G401 (cell line): Measurements from ENCODE around the gene MYCBP2. TPM values are rescaled to one million over a fixed set of nuclear protein-coding genes. Genes with fewer than 3 reads are reported as not detected.
"Not testable (repeated sequence)": the region's sequence is repeated elsewhere in the genome, so short reads cannot be mapped to it uniquely, and the experiment has no call there.

Experiments used
- DNase-seq: peaks from one replicate; pipeline ENCODE4 v3.0.0-alpha.2; 2015; ENCODE audit warnings: low spot score
- in situ Hi-C: cut with HindIII; loops from 2 replicates; pipeline ENCODE4 v1.10.0; 2016; ENCODE audit warnings: low sequenced_read_pairs, mixed read lengths
- total RNA-seq: library from RNA; depleted of rRNA; stranded (reverse); fragments of >200 nt; shearing (Covaris generic); gene quantifications from 2 replicates; pipeline ENCODE4 v1.2.3, GENCODE V29; 2014; rRNA removed

MYCBP2 gene, protein sequence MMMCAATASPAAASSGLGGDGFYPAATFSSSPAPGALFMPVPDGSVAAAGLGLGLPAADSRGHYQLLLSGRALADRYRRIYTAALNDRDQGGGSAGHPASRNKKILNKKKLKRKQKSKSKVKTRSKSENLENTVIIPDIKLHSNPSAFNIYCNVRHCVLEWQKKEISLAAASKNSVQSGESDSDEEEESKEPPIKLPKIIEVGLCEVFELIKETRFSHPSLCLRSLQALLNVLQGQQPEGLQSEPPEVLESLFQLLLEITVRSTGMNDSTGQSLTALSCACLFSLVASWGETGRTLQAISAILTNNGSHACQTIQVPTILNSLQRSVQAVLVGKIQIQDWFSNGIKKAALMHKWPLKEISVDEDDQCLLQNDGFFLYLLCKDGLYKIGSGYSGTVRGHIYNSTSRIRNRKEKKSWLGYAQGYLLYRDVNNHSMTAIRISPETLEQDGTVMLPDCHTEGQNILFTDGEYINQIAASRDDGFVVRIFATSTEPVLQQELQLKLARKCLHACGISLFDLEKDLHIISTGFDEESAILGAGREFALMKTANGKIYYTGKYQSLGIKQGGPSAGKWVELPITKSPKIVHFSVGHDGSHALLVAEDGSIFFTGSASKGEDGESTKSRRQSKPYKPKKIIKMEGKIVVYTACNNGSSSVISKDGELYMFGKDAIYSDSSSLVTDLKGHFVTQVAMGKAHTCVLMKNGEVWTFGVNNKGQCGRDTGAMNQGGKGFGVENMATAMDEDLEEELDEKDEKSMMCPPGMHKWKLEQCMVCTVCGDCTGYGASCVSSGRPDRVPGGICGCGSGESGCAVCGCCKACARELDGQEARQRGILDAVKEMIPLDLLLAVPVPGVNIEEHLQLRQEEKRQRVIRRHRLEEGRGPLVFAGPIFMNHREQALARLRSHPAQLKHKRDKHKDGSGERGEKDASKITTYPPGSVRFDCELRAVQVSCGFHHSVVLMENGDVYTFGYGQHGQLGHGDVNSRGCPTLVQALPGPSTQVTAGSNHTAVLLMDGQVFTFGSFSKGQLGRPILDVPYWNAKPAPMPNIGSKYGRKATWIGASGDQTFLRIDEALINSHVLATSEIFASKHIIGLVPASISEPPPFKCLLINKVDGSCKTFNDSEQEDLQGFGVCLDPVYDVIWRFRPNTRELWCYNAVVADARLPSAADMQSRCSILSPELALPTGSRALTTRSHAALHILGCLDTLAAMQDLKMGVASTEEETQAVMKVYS (N-terminal part only)
- 7.9 and 9.2 TPM in 2 replicates for total RNA-seq

DNA sequence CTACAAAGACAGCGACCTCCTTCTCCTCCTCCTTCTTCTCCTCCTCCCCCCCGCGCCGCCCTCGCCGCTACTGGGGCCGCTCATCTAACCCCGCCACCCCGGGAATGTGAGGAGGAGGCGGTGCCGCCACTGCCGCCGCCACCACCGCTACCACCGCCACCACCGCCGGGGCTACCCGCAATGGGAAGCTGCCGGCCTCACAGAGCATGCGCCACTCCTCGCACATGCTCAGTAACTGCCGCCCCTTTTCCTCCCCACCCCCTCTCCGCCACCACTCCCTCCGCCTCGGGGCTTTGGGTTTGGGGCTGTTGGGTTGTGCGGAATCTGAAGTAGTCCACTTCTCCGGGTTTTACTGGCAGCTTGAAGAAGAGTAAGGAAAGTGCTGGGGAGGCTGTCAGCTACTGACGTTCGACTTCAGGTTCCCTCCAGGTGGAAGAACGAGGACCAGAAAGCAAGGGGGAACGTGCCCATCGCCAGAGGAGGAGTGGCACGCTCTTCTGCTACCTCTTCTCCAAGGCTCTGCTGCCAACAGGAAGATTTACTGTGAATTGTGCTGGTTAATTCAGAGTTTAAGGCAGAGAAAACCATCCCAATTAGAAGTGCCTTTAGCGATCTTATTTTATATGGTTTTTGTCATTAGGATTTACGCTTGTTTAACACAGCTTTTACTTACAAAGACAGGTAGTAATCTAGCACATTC, at the start of gene MYCBP2:
Gene MYCBP2, minus strand, starts transcription at position 190 of the 700 bp plus-strand sequence. CDS start 319 bp downstream, outside the sequence.
- peak; percentile 98 for DNase-seq
- in situ Hi-C loops: no loop called here

DNA sequence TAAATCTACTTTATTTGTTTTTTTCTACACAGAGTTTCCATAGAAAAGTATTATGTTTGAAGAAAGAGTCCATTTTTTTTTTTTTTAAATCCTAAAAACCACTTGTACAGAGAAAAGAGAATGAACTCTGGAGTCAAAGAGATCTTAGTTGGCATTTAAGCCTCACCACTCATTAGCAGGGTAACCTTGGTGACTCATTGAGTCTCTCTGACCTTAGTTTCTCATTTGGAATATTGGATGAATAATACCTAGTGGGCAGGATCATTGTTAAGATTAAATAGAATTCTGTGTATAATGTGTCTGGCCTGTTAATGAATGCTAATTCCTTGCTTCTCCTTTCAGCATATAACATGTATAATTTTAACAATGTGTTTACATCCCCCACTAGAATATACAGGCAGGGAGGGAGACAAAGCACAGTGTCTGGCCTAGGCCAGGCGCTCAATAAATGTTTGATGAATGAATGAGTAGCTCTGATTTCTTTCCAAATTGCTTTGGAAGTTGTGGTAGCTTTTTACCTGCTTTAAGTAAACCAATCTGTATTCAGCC, 48.7 kb upstream of the MYCBP2 start:
- in situ Hi-C loops: no loop called here
- no peak for DNase-seq

GRCh38 chr13:77374786-77375185, 47.9 kb upstream of the MYCBP2 start:
- in situ Hi-C loops: no loop called here
- DNase-seq: peak; percentile 66

DNA sequence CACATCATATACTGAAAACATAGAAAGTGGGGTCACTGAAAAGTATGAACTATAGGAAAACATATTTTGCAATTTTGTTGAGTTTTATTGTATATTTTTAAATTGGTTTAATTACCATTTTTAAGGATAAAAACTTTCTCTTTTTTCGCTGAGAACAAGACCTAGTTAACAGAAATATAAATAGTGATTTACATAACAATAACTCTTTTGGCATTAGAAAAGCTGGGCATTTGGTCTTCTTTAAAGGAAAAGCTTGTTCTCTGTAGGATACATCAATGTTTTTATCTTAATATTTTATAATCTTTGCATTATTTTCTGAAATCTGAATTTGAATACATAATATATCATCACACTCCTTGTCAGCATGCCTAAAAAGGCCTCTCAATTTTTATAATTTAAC, 47.4 kb upstream of the MYCBP2 start:
- in situ Hi-C loops: no loop called here
- DNase-seq: no peak

DNA sequence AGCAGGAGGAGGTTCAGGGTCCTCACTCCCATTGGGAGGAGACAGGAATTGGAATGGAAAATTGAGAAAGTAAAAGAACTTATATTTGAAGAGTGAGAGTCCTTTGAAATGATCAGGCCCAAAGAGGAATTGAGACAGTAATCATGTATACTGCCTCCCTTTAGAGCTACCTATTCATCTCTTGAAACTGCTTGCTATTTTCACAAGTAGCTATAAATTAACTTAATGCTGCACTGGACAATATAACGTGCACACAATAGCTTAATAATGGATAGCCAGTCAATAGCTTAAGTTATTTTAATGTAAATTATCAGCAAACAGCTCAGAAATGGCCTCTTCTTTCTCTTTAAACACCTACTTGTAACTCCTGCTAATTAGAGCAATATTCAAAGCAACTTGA, 46.6 kb upstream of the MYCBP2 start:
- DNase-seq: no peak
- in situ Hi-C loops: no loop called here

DNA sequence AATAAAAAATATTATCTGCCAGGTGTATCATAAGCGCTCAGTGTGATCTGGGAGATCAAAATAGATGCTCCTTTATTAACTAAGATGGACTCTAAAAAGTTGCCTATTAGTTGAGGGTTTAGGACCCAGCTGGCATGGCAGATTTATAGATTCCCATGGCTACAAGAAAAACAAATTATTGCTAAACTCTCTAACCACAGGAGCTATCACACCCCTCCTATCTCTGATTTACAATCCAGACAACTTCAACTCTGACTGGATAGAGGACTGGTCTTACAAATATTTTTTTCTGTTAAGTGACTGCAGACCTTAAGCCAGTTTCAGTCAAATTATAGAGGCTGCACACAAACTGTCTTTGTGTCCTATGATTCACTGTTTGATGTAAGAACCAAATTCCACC, 45.4 kb upstream of the MYCBP2 start:
- DNase-seq: no peak
- in situ Hi-C loops: no loop called here

DNA sequence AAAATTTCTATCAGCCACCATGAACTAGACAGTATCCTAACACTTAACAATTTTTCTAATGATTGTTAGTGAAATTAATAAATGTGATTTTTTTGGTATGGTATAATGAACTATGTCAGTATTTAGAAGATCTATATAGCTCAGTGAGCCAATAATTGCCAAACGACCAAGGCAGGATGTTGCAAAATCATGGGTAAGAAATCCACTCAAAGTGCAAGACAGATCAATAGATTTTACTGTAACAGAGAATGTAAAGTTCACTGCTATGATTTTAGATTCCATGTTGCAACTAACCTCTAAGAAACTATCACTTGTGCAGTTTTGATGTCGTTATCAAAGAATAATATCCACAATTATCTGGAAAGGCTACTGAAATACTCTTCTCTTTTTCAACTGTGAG, 44.0 kb upstream of the MYCBP2 start:
- no peak for DNase-seq
- in situ Hi-C loops: no loop called here

DNA sequence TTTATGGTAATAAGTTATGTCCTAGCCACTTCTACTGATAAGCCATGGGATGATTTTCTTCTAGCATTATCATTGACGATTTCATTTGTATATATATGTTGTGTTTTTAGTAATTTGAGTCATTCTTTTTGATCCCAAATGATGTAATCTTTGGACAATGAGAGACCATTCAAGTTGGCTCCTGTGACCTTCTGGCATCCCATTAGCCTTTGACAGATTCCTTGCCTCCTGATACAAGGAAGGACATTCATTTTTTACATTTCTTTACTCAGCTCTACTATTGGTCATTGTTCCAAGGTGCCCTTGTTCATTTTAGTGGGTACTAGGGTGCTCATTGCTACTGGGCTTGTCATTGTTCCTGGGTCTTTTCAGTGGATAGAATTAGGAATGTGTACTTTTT, 35.3 kb upstream of the MYCBP2 start:
- in situ Hi-C loops: no loop called here
- DNase-seq: no peak

GRCh38 chr13:77360032-77360685, 33.3 kb upstream of the MYCBP2 start:
- no peak for DNase-seq
- in situ Hi-C loops: no loop called here

DNA sequence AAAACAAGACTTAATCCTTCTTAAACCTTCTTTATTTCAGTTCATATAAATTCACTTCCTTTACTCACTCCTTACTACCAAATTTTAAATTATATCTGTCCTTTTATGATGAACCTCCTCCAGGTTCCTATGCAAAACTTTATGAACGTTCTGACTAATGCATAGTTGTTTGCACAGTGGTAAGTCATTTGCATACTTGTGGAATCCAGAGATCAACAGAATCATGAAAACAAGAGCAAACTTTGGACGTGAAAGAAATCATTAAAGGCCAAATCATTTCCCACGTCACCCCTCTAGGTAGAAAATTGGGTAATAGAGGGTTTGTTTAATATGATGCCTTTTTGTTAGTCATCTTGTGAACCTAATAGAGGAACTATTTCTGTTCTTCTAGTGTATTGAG, 32.3 kb upstream of the MYCBP2 start:
- in situ Hi-C loops: no loop called here

DNA sequence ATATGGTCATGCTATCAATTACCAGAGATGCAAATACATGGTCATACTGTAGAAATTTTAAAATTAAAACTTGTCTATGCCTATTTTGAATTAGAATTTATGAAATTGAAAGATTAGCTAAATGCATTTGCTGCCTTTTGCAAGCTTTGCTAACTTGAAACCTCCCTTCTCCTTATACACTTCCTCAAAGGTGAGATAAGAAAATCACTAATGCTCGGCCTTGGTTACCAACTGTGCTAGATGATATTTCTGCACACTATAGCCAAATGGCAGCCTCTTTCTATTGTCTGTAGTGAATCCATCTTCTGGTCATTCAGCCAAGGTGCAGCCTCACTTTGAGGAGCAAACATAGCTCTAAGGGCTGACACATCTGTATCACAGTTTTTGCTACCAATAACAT, 31.1 kb upstream of the MYCBP2 start:
- DNase-seq: no peak
- in situ Hi-C loops: no loop called here

More for the DNA sequence above, 32.3 kb upstream of the MYCBP2 start:
- DNase-seq: no peak

GRCh38 chr13:77356155-77356554, 29.3 kb upstream of the MYCBP2 start:
- DNase-seq: no peak
- in situ Hi-C loops: no loop called here

DNA sequence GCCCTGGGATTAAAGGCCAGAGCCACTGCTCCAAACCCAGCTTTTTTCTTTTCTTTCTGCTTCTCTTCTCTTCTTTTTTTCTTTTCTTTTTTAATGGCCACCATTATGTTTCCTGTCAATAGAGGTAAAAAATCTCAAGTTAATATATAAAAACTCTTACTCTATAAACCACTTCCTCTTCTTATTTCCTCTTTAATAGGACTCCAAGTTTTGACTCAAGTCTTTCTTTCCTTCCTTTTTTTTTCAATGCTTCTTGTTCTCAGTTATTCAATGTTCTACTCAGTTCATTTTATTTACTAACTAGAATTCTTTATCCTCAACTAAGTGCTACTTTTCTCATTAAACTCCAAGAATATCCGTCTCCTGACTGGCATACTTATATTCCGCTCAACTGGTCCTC, 27.1 kb upstream of the MYCBP2 start:
- in situ Hi-C loops: no loop called here
- DNase-seq: no peak

DNA sequence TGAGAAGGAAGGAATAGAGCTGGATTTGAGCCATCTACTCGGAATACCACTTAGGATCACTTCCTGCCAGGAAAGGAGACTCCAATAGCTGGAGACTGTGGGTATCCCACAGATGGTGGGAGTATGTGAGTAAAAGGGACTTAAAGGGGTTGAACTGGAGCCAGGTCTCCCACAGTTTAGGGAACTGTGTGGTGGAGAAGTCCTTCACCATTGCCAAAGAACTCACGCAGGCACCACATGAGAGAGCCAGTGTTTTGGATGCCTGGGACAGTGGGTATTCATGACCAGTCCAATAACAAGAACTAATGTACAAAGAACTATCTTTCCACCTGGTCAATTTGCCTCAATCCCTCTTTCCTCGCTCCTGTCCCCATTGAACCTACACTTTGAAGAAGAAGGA, 24.4 kb upstream of the MYCBP2 start:
- DNase-seq: no peak
- in situ Hi-C loops: no loop called here

DNA sequence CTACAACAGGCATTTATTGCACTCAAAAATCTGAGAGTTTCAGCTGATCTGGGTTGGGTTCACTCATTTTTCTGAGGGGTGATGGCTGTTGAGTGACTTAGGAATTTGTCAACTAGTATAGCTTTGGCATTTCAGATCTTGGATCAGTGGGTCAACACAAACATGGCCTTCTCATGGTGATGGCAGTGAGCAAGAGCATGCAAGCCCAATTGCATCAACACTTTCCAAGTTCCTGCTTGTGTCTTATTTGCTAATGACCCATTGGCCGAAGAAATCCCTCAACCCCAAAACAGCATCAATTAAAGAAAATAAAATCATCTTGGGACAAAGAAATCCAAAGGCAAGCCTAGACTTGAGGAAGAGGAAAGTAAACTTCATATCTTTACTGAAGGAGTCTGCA, 23.9 kb upstream of the MYCBP2 start:
- DNase-seq: no peak
- in situ Hi-C loops: no loop called here

DNA sequence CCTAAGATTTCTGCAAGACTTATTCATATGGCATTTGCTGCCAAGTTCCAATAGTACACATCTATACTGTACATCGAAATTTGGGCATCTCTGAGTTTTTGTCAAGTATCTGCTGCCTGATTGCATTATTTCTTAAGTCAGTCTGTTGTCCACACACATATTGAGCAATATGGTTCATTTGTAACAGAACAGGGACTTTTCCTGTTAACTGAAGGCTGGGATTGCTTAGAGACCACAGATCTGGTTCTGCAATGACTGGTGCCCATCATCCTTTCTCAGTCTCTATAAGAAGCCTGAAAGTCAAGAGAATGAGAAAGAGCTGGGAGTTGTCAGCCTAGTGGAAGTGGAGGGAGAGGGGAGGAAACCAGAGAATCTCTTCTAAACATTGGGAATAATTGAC, 22.5 kb upstream of the MYCBP2 start:
- no peak for DNase-seq
- in situ Hi-C loops: no loop called here

GRCh38 chr13:77347351-77347750, 20.5 kb upstream of the MYCBP2 start:
- in situ Hi-C loops, DNase-seq: not testable (repeated sequence)

DNA sequence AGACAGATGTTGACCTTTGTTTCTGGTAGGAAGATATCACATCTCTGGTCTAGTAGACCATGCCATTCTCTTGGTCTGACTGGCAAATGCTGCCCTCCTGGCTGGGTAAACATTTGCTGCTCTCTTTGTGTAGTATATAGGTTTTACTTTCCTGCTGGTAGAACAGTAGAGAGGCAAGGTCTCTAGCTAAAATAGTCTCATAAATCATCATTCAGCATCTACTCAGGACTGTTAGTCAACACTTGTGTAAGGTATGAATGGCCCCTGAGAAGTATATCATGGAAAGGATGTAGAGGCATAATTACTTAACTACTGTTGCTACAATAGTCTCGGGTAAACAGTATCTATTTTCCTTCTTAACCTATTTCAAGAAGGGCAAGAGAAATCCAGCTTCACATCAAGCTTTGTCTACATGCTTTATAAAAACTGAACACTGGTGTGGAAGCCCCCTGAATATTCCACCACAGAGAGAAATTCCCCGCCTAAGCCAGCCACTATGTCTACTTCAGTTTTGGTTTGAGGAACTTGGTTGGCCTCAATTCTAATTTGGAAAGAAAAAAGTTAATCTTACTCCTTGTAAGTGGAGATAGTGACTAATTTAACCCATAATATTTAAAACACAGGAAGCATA, 18.4 kb upstream of the MYCBP2 start:
- DNase-seq: no peak
- in situ Hi-C loops: no loop called here
